H1 (cell line): ENCODE measurements around the gene ABHD2. TPM values are rescaled to one million over a fixed set of nuclear protein-coding genes. Genes with fewer than 3 reads are reported as not detected.

Experiments used
- CTCF ChIA-PET: fragments of 300-600 bp; sonication (Branson Sonifier 250); formaldehyde crosslinking; loops from one replicate; lab custom pipeline; 2021; ENCODE audit not compliant: partially characterized antibody; lab: Charles Lee
- POLR2A ChIA-PET: fragments of 300-600 bp; sonication (Branson Sonifier 250); formaldehyde crosslinking; loops from one replicate; lab custom pipeline; 2021; ENCODE audit warnings: inconsistent platforms; ENCODE audit not compliant: partially characterized antibody; lab: Charles Lee
- DNase-seq, 2 experiments: peaks; one replicate each; pipeline versions ENCODE4 v3.0.0 to v3.0.0-alpha.2; 2010 to 2022; ENCODE audit warnings: low spot score in 2 of 2, low read depth in 1 of 2, mixed read lengths in 1 of 2
- FAIRE-seq: peaks from 2 replicates; lab custom pipeline; 2011; peaks lifted over from hg19 to GRCh38; lab: Jason Lieb, UNC
- H2AFZ ChIP-seq: 2 replicates; pipeline ENCODE4 v1.8.1; 2012; ENCODE audit warnings: low read length, inconsistent platforms
- H2AK5ac ChIP-seq: 2 replicates; pipeline ENCODE4 v1.6.1; 2013; ENCODE audit warnings: low read depth, low read length
- H2BK120ac ChIP-seq: replicated peaks from 2 replicates; pipeline ENCODE3; 2013; ENCODE audit warnings: low read depth, low read length, inconsistent platforms
- H2BK12ac ChIP-seq: 2 replicates; pipeline ENCODE4 v1.6.1; 2013; ENCODE audit warnings: low read depth, low read length
- H2BK15ac ChIP-seq: 2 replicates; pipeline ENCODE4 v1.6.1; 2013; ENCODE audit warnings: low read length
- H2BK20ac ChIP-seq: 2 replicates; pipeline ENCODE4 v1.6.1; 2013; ENCODE audit warnings: low read length
- H2BK5ac ChIP-seq: 2 replicates; pipeline ENCODE4 v1.6.1; 2013; ENCODE audit warnings: low read depth, low read length
- H3K14ac ChIP-seq: 2 replicates; pipeline ENCODE4 v1.6.1; 2013; ENCODE audit warnings: inconsistent platforms; ENCODE audit not compliant: insufficient read length
- H3K18ac ChIP-seq: 2 replicates; pipeline ENCODE4 v1.6.1; 2013; ENCODE audit warnings: low read length; ENCODE audit errors: extremely low read depth
- H3K23ac ChIP-seq: 2 replicates; pipeline ENCODE4 v1.6.1; 2013; ENCODE audit warnings: inconsistent platforms; ENCODE audit not compliant: insufficient read length
- H3K23me2 ChIP-seq: 2 replicates; pipeline ENCODE4 v1.6.1; 2013; ENCODE audit warnings: low read depth, low read length
- H3K27ac ChIP-seq: 2 replicates; pipeline ENCODE4 v1.6.1; 2011; ENCODE audit warnings: low read depth, low read length, inconsistent platforms
- H3K27me3 ChIP-seq, 4 experiments: replicated peaks in 1 of 4; 1 replicate in 1 of 4; 2 replicates in 3 of 4; pipeline versions ENCODE4 v1.6.1 to v1.8.1; 2011 to 2013; ENCODE audit warnings: low read length in 3 of 4, mild to moderate bottlenecking in 3 of 4, inconsistent platforms in 2 of 4, mixed read lengths in 2 of 4, moderate library complexity in 1 of 4; ENCODE audit not compliant: control insufficient read depth in 3 of 4, insufficient read depth in 3 of 4; ENCODE audit errors: extremely low read depth in 1 of 4
- H3K36me3 ChIP-seq, 4 experiments: 2 replicates each; pipeline versions ENCODE4 v1.6.1 to v1.8.1; 2011 to 2013; ENCODE audit warnings: mild to moderate bottlenecking in 4 of 4, low read length in 3 of 4, moderate library complexity in 2 of 4, control low read depth in 1 of 4, inconsistent platforms in 1 of 4; ENCODE audit not compliant: insufficient read depth in 4 of 4, control insufficient read depth in 2 of 4
- H3K4ac ChIP-seq: replicated peaks from 2 replicates; pipeline ENCODE3; 2013; ENCODE audit warnings: low read length, low read depth, mixed read lengths, inconsistent platforms; ENCODE audit not compliant: insufficient read length
- H3K4me1 ChIP-seq, 4 experiments: replicated peaks in 1 of 4; 1 replicate in 1 of 4; 2 replicates in 3 of 4; pipeline versions ENCODE4 v1.6.1 to v1.8.1; 2011 to 2013; ENCODE audit warnings: low read length in 3 of 4, inconsistent platforms in 2 of 4, mixed read lengths in 1 of 4; ENCODE audit not compliant: insufficient read depth in 4 of 4, control insufficient read depth in 3 of 4
- H3K4me2 ChIP-seq, 2 experiments: 2 replicates each; pipeline versions ENCODE4 v1.6.1 to v1.8.1; 2011 to 2013; ENCODE audit warnings: low read depth in 2 of 2, low read length in 2 of 2, control low read depth in 1 of 2, inconsistent platforms in 1 of 2, mild to moderate bottlenecking in 1 of 2; ENCODE audit not compliant: insufficient read depth in 1 of 2
- H3K4me3 ChIP-seq, 4 experiments: fragments of 200-600, 300-600 bp in 1 of 4; sonication (generic), shearing (Covaris generic), sonication (Bioruptor Twin) in 1 of 4; 2 replicates each; pipeline versions ENCODE4 v1.5.1 to v1.8.1; 2011 to 2016; ENCODE audit warnings: low read length in 4 of 4, low read depth in 3 of 4, control low read depth in 2 of 4, inconsistent platforms in 2 of 4, mild to moderate bottlenecking in 2 of 4, mixed read lengths in 1 of 4, moderate library complexity in 1 of 4; ENCODE audit not compliant: insufficient read depth in 2 of 4; ENCODE audit errors: extremely low read depth in 1 of 4
- H3K56ac ChIP-seq: replicated peaks from 2 replicates; pipeline ENCODE3; 2013; ENCODE audit warnings: low read depth, mild to moderate bottlenecking, mixed read lengths, low read length, inconsistent platforms; ENCODE audit not compliant: insufficient read length
- H3K79me1 ChIP-seq: 2 replicates; pipeline ENCODE4 v1.6.1; 2013; ENCODE audit warnings: low read depth, low read length, control low read depth
- H3K79me2 ChIP-seq, 2 experiments: 2 replicates each; pipeline versions ENCODE4 v1.6.1 to v1.8.1; 2012 to 2013; ENCODE audit warnings: low read length in 2 of 2, mild to moderate bottlenecking in 2 of 2, inconsistent platforms in 1 of 2; ENCODE audit not compliant: insufficient read depth in 2 of 2, control insufficient read depth in 1 of 2
- H3K9ac ChIP-seq, 4 experiments: replicated peaks in 1 of 4; 1 replicate in 1 of 4; 2 replicates in 3 of 4; pipeline versions ENCODE4 v1.6.1 to v1.8.1; 2011 to 2013; ENCODE audit warnings: low read depth in 3 of 4, low read length in 3 of 4, control low read depth in 2 of 4, mild to moderate bottlenecking in 2 of 4, moderate library complexity in 2 of 4, inconsistent platforms in 1 of 4; ENCODE audit errors: extremely low read depth in 1 of 4
- H3K9me3 ChIP-seq, 2 experiments: 2 replicates each; pipeline versions ENCODE4 v1.6.1 to v1.8.1; 2012 to 2013; ENCODE audit warnings: mild to moderate bottlenecking in 2 of 2, moderate library complexity in 2 of 2, control low read depth in 1 of 2, inconsistent platforms in 1 of 2, low read depth in 1 of 2, low read length in 1 of 2, mixed read lengths in 1 of 2; ENCODE audit not compliant: insufficient read depth in 2 of 2
- H4K20me1 ChIP-seq, 2 experiments: replicated peaks in 1 of 2; 2 replicates each; pipeline versions ENCODE3 to v1.8.1; 2011 to 2013; ENCODE audit warnings: inconsistent platforms in 2 of 2, low read length in 2 of 2, mild to moderate bottlenecking in 1 of 2; ENCODE audit not compliant: insufficient read depth in 2 of 2, control insufficient read depth in 1 of 2
- H4K5ac ChIP-seq: 2 replicates; pipeline ENCODE4 v1.6.1; 2013; ENCODE audit warnings: low read length, low read depth, mixed read lengths, inconsistent platforms; ENCODE audit not compliant: insufficient read length
- H4K8ac ChIP-seq: 2 replicates; pipeline ENCODE4 v1.8.0; 2013; ENCODE audit warnings: mild to moderate bottlenecking, moderate library complexity, low read length, inconsistent platforms; ENCODE audit not compliant: insufficient read depth; ENCODE audit errors: extremely low read depth
- H4K91ac ChIP-seq: replicated peaks from 2 replicates; pipeline ENCODE3; 2013; ENCODE audit warnings: low read length, mixed read lengths, inconsistent platforms; ENCODE audit not compliant: insufficient read length
- ATF3 ChIP-seq: IDR thresholded peaks from 2 replicates; pipeline ENCODE4 v1.6.1; 2011; ENCODE audit warnings: low read depth, mild to moderate bottlenecking, low read length; ENCODE audit not compliant: insufficient read depth
- BCL11A ChIP-seq, 2 experiments: IDR thresholded peaks; one replicate each; pipeline ENCODE4 v1.6.1; 2011; ENCODE audit warnings: low read depth in 2 of 2, low read length in 2 of 2, mild to moderate bottlenecking in 2 of 2
- CHD1 ChIP-seq: IDR thresholded peaks from 2 replicates; pipeline ENCODE4 v1.6.1; 2012; ENCODE audit warnings: low read depth, low read length, improper control_type of control experiment
- POLR2A ChIP-seq, 2 experiments: IDR thresholded peaks; 1 replicate in 1 of 2; 2 replicates in 1 of 2; pipeline ENCODE4 v1.6.1; 2011; ENCODE audit warnings: low read depth in 2 of 2, low read length in 2 of 2, mild to moderate bottlenecking in 2 of 2; ENCODE audit errors: control extremely low read depth in 1 of 2
- POU5F1 ChIP-seq: IDR thresholded peaks from 2 replicates; pipeline ENCODE4 v1.6.1; 2011; ENCODE audit warnings: low read depth, mild to moderate bottlenecking, low read length, moderate library complexity
- RBBP5 ChIP-seq: IDR thresholded peaks from 2 replicates; pipeline ENCODE4 v1.7.1; 2012; ENCODE audit warnings: low read depth, mild to moderate bottlenecking, inconsistent platforms, low read length, moderate library complexity, borderline replicate concordance
- RFX5 ChIP-seq: IDR thresholded peaks from 2 replicates; pipeline ENCODE4 v1.6.1; 2011; ENCODE audit warnings: low read depth, low read length, improper control_type of control experiment, borderline replicate concordance
- RXRA ChIP-seq: IDR thresholded peaks from 2 replicates; pipeline ENCODE4 v1.6.1; 2011; ENCODE audit warnings: low read depth, mild to moderate bottlenecking, low read length, moderate library complexity; ENCODE audit not compliant: insufficient read depth
- SP1 ChIP-seq: IDR thresholded peaks from 2 replicates; pipeline ENCODE4 v1.6.1; 2011; ENCODE audit warnings: low read depth, low read length
- TCF12 ChIP-seq: IDR thresholded peaks from 2 replicates; pipeline ENCODE4 v1.6.1; 2011; ENCODE audit warnings: low read depth, mild to moderate bottlenecking, low read length
- YY1 ChIP-seq: IDR thresholded peaks from 2 replicates; pipeline ENCODE4 v1.6.1; 2011; ENCODE audit warnings: low read depth, mild to moderate bottlenecking, low read length
- WGBS, 2 experiments: shearing (Covaris generic) in 1 of 2; methylation state at CpG; one replicate each; pipeline versions ENCODE4 v1.1.6 to v1.1.7; 2013 to 2015; ENCODE audit warnings: low lambda C conversion rate in 2 of 2, mixed read lengths in 2 of 2, inconsistent platforms in 1 of 2, low coverage in 1 of 2, missing lambda C conversion rate in 1 of 2; ENCODE audit not compliant: insufficient replicate concordance in 2 of 2, insufficient coverage in 1 of 2, insufficient read length in 1 of 2; ENCODE audit errors: extremely low coverage in 1 of 2, missing lambda C conversion rate in 1 of 2; 5-methylcytosine and 5-hydroxymethylcytosine counted together
- polyA plus RNA-seq, 7 experiments: library from polyadenylated mRNA; depleted of rRNA in 3 of 7; stranded (reverse) in 5 of 7; unstranded in 2 of 7; fragments of >200 nt in 5 of 7; fragments of 200-250 nt in 2 of 7; gene quantifications; 1 replicate in 5 of 7; 2 replicates in 1 of 7; 4 replicates in 1 of 7; pipeline versions ENCODE4 v1.2.1 to v1.2.3, GENCODE V29; 2011 to 2013; ENCODE audit warnings: missing spikeins in 2 of 7, mixed read lengths in 2 of 7
- total RNA-seq: library from RNA; stranded (reverse); fragmentation: NEBNext Ultra II Directional; extraction: Animal tissue kit (Norgen Biotek cat#: 25700); gene quantifications from 2 replicates; pipeline ENCODE4 v1.2.1, GENCODE V29; 2021
- TF ChIP-seq, protein P1 (sequence below): IDR thresholded peaks from 2 replicates; pipeline ENCODE4 v1.6.1; 2011; ENCODE audit warnings: low read length, improper control_type of control experiment
- TF ChIP-seq, protein P2 (sequence below): IDR thresholded peaks from 2 replicates; pipeline ENCODE4 v1.6.1; 2012; ENCODE audit warnings: inconsistent platforms

Gene ABHD2
- total and polyA plus RNA-seq, 2 of the 8 experiments (the other 6 are each of a cell fraction or from before 2014, with no cell fraction given): 9.1 to 23.7 TPM

DNA sequence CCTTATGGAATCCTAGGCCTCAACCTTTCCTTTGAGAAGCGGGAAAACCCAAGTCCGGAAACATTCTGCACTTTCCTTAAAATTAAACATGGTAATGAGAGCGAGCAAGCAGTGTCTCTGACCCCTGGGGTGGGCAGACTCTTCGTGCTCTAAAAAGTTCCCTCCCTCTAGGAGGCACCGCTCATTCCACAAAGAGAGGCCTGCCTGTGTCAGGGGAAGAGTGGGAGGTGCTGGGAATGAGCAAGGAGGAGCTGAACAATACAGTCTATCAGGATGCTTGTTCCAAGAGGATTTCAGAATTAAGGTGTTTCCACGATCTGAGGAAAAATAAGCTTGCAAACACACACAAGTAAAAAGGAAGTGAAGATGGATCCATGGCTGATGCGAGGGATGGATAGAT is 139.2 kb downstream of the ABHD2 start:
- CTCF ChIA-PET: interaction anchor here (0.6 to 3.5 kb wide), 4 partner anchors 11 to 26 kb away, joined by 3 to 14 read pairs (median 9); partner anchors contain the start of gene FANCI
- no peak for TF ChIP-seq BCL11A (IDR thresholded peaks at IDR 0.05; ENCODE audit: low read depth in 2 of 2, low read length in 2 of 2)
- TF ChIP-seq RFX5: no peak
- no peak for TF ChIP-seq RXRA
- no peak for TF ChIP-seq RBBP5
- no peak for TF ChIP-seq YY1
- no peak for TF ChIP-seq TCF12
- no peak for TF ChIP-seq ATF3
- TF ChIP-seq, protein P1, sequence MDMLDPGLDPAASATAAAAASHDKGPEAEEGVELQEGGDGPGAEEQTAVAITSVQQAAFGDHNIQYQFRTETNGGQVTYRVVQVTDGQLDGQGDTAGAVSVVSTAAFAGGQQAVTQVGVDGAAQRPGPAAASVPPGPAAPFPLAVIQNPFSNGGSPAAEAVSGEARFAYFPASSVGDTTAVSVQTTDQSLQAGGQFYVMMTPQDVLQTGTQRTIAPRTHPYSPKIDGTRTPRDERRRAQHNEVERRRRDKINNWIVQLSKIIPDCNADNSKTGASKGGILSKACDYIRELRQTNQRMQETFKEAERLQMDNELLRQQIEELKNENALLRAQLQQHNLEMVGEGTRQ: no peak
- no peak for TF ChIP-seq SP1
- no peak for TF ChIP-seq POU5F1
- TF ChIP-seq, protein P2, sequence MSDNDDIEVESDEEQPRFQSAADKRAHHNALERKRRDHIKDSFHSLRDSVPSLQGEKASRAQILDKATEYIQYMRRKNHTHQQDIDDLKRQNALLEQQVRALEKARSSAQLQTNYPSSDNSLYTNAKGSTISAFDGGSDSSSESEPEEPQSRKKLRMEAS: no peak
- no peak for TF ChIP-seq CHD1
- no peak for TF ChIP-seq POLR2A (IDR thresholded peaks at IDR 0.05; ENCODE audit: control extremely low read depth in 1 of 2, low read depth in 2 of 2, low read length in 2 of 2)

More for the DNA sequence above, 139.2 kb downstream of the ABHD2 start:
- WGBS, 2 experiments: 65 to 100% methylated on average over 1 to 7 of the region's 7 CpGs
- Histone ChIP-seq H4K91ac (no peak overlapping the region), H4K5ac (no peak overlapping the region), H3K4me1 (no peaks in the 10 kb centered on the region; a peak in 1 of 7 replicates), H2AK5ac (no peak overlapping the region), H3K79me2 (no peaks in the 10 kb centered on the region), H3K4me2 (no peak overlapping the region), H2AFZ (peak overlapping the region; percentile 25; the same call in 1 of the 2 replicates), H3K9ac (no peak overlapping the region), H3K56ac (no peak overlapping the region), H3K14ac (no peak overlapping the region), H3K4me3 (no peak overlapping the region), H3K18ac (no peak overlapping the region), H4K8ac (no peak overlapping the region), H2BK12ac (no peak overlapping the region), H3K27ac (no peak overlapping the region), H4K20me1 (no peaks in the 10 kb centered on the region), H3K79me1 (no peaks in the 10 kb centered on the region), H2BK5ac (no peak overlapping the region), H3K23ac (no peak overlapping the region), H3K9me3 (no peaks in the 10 kb centered on the region), H3K23me2 (no peaks in the 10 kb centered on the region; the same call in 1 of the 2 replicates), H3K36me3 (no peaks in the 10 kb centered on the region), H2BK120ac (no peak overlapping the region), H2BK20ac (no peak overlapping the region), H3K27me3 (no peaks in the 10 kb centered on the region), H3K4ac (no peak overlapping the region), H2BK15ac (no peak overlapping the region)
- POLR2A ChIA-PET: interaction anchor here (0.8 to 1.2 kb wide), 2 partner anchors 8 to 17 kb away, joined by 3 read pairs; no protein-coding TSS in a partner anchor
- DNase-seq: no peak
- no peak for FAIRE-seq
